Mesodermal cell (in vitro differentiated cells): ENCODE measurements around the gene AFMID.

Experiments
- H3K27ac ChIP-seq: 2 replicates; pipeline ENCODE4 v1.7.0; 2013; ENCODE audit warnings: mild to moderate bottlenecking, low read depth, low read length, moderate library complexity; ENCODE audit not compliant: severe bottlenecking
- H3K36me3 ChIP-seq: 2 replicates; pipeline ENCODE4 v1.7.1; 2013; ENCODE audit warnings: mild to moderate bottlenecking, low read length, moderate library complexity; ENCODE audit not compliant: control insufficient read depth, insufficient read depth
- H3K4me1 ChIP-seq: one replicate; pipeline ENCODE4 v1.7.1; 2013; ENCODE audit warnings: mild to moderate bottlenecking, low read length; ENCODE audit not compliant: insufficient read depth, control insufficient read depth, poor library complexity, severe bottlenecking
- H3K4me3 ChIP-seq: 2 replicates; pipeline ENCODE4 v1.7.0; 2013; ENCODE audit warnings: low read length, control low read depth, mild to moderate bottlenecking; ENCODE audit not compliant: insufficient read depth, poor library complexity, severe bottlenecking; ENCODE audit errors: extremely low read depth
- H3K9me3 ChIP-seq: 2 replicates; pipeline ENCODE4 v1.7.1; 2013; ENCODE audit warnings: mild to moderate bottlenecking, low read length, moderate library complexity; ENCODE audit not compliant: control insufficient read depth
- WGBS, 2 experiments: methylation state at CpG; one replicate each; pipeline ENCODE4 v1.1.5; 2013; ENCODE audit warnings: missing lambda C conversion rate in 2 of 2; ENCODE audit not compliant: insufficient coverage in 2 of 2; 5-methylcytosine and 5-hydroxymethylcytosine counted together

AFMID gene

DNA sequence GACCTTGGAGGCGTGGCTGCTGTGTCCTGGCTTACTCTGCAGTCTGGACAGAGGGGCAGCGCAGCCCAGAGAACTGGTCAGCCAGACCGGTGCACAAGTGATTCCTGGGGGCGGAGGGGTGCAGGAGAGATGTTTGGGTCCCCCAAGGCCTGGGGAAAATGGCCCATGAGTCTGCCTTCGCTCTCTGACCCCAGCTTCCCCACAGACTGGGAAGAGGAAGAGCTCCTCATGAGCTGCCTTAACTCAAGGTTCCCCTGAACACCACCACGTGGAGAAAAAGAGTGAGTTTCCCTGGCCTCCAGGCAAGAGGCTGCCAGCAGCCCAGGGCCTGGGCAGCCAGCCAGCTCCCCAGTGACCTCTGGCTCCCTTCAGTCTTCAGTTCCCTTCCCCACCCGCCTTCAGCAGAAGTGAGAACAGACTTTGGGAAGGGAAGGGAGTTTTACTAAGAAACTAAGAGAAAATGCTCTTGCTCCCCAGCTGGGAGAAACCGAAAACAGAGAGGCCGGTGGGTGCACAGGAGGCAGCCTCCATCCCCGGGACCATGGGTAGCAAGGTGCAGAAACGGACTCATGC lies 42.9 kb upstream of the AFMID start:
- H3K9me3 ChIP-seq: no peaks in the 10 kb centered on the region
- WGBS, 2 experiments: 90 to 91% methylated on average over 7 to 10 of the region's 11 CpGs

GRCh38 chr17:78144736-78145641 lies 42.2 kb upstream of the AFMID start:
- H3K4me3 ChIP-seq: no peak overlapping the region
- H3K27ac ChIP-seq: no peak overlapping the region
- H3K36me3 ChIP-seq: no peaks in the 10 kb centered on the region
- WGBS, 2 experiments: 93 to 94% methylated on average over 17 of the region's 18 CpGs
- peaks cover 5% of the 10 kb centered on the region for H3K4me1 ChIP-seq
- no peaks in the 10 kb centered on the region for H3K9me3 ChIP-seq

More for the DNA sequence above, 42.9 kb upstream of the AFMID start:
- Histone ChIP-seq H3K4me1 (peaks cover 5% of the 10 kb centered on the region), H3K36me3 (no peaks in the 10 kb centered on the region), H3K4me3 (no peak overlapping the region), H3K27ac (no peak overlapping the region)

GRCh38 chr17:78146471-78146869 lies 40.7 kb upstream of the AFMID start:
- Histone ChIP-seq H3K4me3 (no peak overlapping the region), H3K9me3 (no peaks in the 10 kb centered on the region), H3K4me1 (peaks cover 13% of the 10 kb centered on the region), H3K27ac (no peak overlapping the region), H3K36me3 (no peaks in the 10 kb centered on the region)
- 87 to 88% methylated on average over 3 to 5 of the region's 7 CpGs for WGBS, 2 experiments

GRCh38 chr17:78146881-78147280 lies 40.3 kb upstream of the AFMID start:
- 94 to 97% methylated on average over 3 to 4 of the region's 6 CpGs for WGBS, 2 experiments
- H3K27ac ChIP-seq: no peak overlapping the region
- H3K36me3 ChIP-seq: no peaks in the 10 kb centered on the region
- H3K9me3 ChIP-seq: no peaks in the 10 kb centered on the region
- H3K4me1 ChIP-seq: peaks cover 14% of the 10 kb centered on the region
- H3K4me3 ChIP-seq: no peak overlapping the region

- Histone ChIP-seq H3K4me3 (no peak overlapping the region), H3K4me1 (peaks cover 12% of the 10 kb centered on the region), H3K36me3 (no peaks in the 10 kb centered on the region), H3K27ac (no peak overlapping the region), H3K9me3 (no peaks in the 10 kb centered on the region)
- WGBS, 2 experiments: 70 to 87% methylated on average over 4 to 7 of the region's 8 CpGs
Observed at GRCh38 chr17:78147315-78147998, 39.7 kb upstream of the AFMID start.

DNA sequence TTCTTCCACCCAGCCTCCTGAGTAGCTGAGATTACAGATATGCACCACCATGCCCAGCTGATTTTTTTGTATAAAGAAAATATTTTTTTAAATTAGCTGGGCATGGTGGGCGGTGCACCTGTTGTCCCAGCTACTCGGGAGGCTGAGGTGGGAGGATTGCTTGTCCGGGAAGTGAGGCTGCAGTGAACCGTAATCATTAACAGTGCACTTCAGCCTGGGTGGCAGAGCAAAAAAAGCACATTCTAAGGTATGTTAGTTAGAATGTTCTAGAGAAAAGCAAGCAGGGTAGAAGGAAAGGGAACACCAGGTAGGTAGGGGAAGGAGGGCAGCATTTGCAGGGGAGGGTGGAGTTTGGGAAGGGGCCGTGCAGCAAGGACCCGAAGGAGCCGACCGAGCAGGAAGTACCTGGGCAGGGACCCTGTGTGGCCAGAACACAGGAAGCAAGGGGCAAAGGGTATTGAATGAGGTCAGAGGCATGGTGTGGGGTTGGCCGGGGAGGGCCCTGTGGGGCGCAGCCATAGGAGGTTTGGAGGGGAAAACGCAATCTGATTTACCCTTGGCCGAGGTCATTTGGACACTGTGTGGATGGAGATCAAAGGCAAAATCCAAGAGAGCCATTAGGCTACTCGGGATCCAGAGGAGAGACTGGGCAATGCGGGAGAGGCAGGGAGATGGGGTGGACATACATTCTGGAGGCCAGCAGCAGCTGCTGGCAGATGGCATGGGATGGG lies 38.7 kb upstream of the AFMID start:
- H3K4me3 ChIP-seq: no peak overlapping the region
- H3K27ac ChIP-seq: no peak overlapping the region
- 93 to 94% methylated on average over 12 to 14 of the region's 14 CpGs for WGBS, 2 experiments
- no peaks in the 10 kb centered on the region for H3K9me3 ChIP-seq
- no peaks in the 10 kb centered on the region for H3K36me3 ChIP-seq
- peaks cover 12% of the 10 kb centered on the region for H3K4me1 ChIP-seq

DNA sequence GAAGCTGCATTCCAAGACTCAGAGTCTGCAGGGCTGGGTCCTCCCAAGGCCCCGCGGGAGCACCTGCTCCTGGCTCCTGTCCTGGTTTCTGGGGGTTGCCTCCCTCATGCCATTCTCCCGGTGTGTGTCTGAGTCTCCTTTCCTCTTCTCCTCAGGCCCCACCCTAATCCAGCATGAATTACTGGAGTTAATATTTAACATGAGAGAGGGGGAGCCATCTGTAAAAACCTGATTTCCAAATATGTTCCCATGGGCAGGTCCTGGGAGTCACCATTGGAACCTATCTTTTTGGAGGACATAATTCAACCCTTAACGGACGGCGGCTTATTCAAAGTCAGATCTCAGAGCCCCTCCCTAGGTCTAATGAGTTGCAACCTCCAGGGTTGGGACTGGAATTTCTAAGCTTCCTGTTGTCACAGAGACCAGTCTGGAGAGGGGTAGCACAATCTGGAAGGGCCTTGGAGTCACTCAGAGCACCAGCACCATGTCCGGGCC lies 35.6 kb upstream of the AFMID start:
- 90 to 96% methylated on average over 5 to 6 of the region's 7 CpGs for WGBS, 2 experiments
- H3K36me3 ChIP-seq: no peaks in the 10 kb centered on the region

DNA sequence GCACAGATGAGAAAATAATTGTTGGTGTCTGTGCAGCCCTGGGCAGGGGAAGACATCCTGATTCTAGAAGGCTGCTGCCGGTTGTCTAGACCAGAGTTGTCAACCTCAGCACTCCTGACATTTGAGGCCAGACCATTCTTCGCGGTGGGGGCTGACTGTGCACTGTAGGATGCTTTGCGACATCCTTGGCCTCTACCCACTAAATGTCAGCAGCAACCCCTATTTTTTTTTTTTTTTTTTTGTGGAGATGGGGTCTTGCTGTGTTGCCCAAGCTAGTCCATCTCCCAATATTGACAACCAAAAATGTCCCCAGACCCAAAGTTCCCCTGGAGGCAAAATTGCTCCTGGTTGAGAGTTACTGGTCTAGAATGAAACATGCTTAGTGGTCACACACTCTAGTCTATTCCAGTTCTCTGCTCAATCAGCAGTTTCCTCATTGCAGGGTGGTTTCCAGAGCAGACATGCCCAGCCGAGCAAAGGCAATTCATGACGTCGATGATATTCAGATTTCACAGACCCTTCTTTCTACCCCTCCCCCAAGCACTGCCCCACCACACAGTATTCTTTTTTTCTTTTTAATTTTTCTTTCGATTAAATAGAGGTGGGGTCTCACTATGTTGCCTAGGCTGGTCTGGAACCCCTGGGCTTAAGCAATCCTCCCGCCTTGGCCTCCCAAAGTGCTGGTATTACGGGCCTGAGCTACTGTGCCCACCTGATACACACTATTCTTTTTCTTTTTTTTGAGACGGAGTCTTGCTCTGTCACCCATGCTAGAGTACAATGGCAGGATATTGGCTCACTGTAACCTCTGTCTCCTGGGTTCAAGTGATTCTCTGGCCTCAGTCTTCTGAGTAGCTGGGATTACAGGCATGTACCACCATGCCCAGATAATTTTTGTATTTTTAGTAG lies 32.0 kb upstream of the AFMID start:
- Histone ChIP-seq H3K4me3 (no peak overlapping the region), H3K27ac (no peak overlapping the region), H3K9me3 (no peaks in the 10 kb centered on the region), H3K4me1 (peaks cover 16% of the 10 kb centered on the region), H3K36me3 (no peaks in the 10 kb centered on the region)
- WGBS, 2 experiments: 82 to 88% methylated on average over 6 to 8 of the region's 11 CpGs

More for the DNA sequence above, 35.6 kb upstream of the AFMID start:
- H3K27ac ChIP-seq: peak overlapping the region; percentile 64
- peaks cover 12% of the 10 kb centered on the region for H3K4me1 ChIP-seq
- H3K9me3 ChIP-seq: no peaks in the 10 kb centered on the region
- H3K4me3 ChIP-seq: no peak overlapping the region

GRCh38 chr17:78159575-78160158 lies 27.5 kb upstream of the AFMID start:
- H3K36me3 ChIP-seq: no peaks in the 10 kb centered on the region
- WGBS, 2 experiments: 92 to 98% methylated on average over 3 to 7 of the region's 10 CpGs
- H3K27ac ChIP-seq: no peak overlapping the region
- no peak overlapping the region for H3K4me3 ChIP-seq
- H3K4me1 ChIP-seq: peaks cover 4% of the 10 kb centered on the region
- H3K9me3 ChIP-seq: no peaks in the 10 kb centered on the region
